ENCODE measurements around the gene RPL41.
A peak's percentile ranks its signal among the peaks of the same experiment; 100 is the strongest.
"Not testable (repeated sequence)": the region's sequence is repeated elsewhere in the genome, so short reads cannot be mapped to it uniquely, and the experiment has no call there.

Gene RPL41

GRCh38 chr12:56116267-56117081 is at the start of gene RPL41:
Gene RPL41 (plus strand): TSS chr12:56116633.
- DNase-seq (ENCODE audit: low read depth) = peak; percentile 89

- peak; percentile 5 for DNase-seq (ENCODE audit: low read depth)
These were observed 44.8 kb upstream of the RPL41 start for GRCh38 chr12:56071648-56072047.

- no peak for DNase-seq (ENCODE audit: low read depth)
These were observed 42.0 kb upstream of the RPL41 start for GRCh38 chr12:56074396-56074795.

GRCh38 chr12:56077966-56078365 is 38.5 kb upstream of the RPL41 start:
- DNase-seq (ENCODE audit: low read depth) = not testable (repeated sequence)

- no peak for DNase-seq (ENCODE audit: low read depth)
These were observed 38.0 kb upstream of the RPL41 start for GRCh38 chr12:56078427-56078826.

- DNase-seq (ENCODE audit: low read depth) = peak; percentile 71
These were observed 37.3 kb upstream of the RPL41 start for GRCh38 chr12:56078931-56079722.

GRCh38 chr12:56079723-56080555 is 36.5 kb upstream of the RPL41 start, which contains the start of gene ERBB3:
Gene ERBB3 (plus strand): TSS chr12:56080165. CDS start chr12:56080301, 136 bp downstream.
- peak; percentile 66 for DNase-seq (ENCODE audit: low read depth)

- DNase-seq (ENCODE audit: low read depth) = no peak
These were observed 35.8 kb upstream of the RPL41 start for GRCh38 chr12:56080556-56081138.

- no peak for DNase-seq (ENCODE audit: low read depth)
These were observed 34.8 kb upstream of the RPL41 start for GRCh38 chr12:56081393-56082347.

- no peak for DNase-seq (ENCODE audit: low read depth)
These were observed 34.1 kb upstream of the RPL41 start for GRCh38 chr12:56082382-56082781.

GRCh38 chr12:56082967-56083366 is 33.5 kb upstream of the RPL41 start:
- DNase-seq (ENCODE audit: low read depth) = no peak

- no peak for DNase-seq (ENCODE audit: low read depth)
These were observed 31.4 kb upstream of the RPL41 start for GRCh38 chr12:56084958-56085543.

GRCh38 chr12:56086096-56086495 is 30.3 kb upstream of the RPL41 start:
- DNase-seq (ENCODE audit: low read depth) = no peak

GRCh38 chr12:56086608-56087007 is 29.8 kb upstream of the RPL41 start:
- no peak for DNase-seq (ENCODE audit: low read depth)

GRCh38 chr12:56087220-56087619 is 29.2 kb upstream of the RPL41 start:
- DNase-seq (ENCODE audit: low read depth) = no peak

- DNase-seq (ENCODE audit: low read depth) = no peak
These were observed 18.7 kb upstream of the RPL41 start for GRCh38 chr12:56097738-56098137.

- DNase-seq (ENCODE audit: low read depth) = no peak
These were observed 17.8 kb upstream of the RPL41 start for GRCh38 chr12:56098592-56098991.

GRCh38 chr12:56099787-56100186 is 16.6 kb upstream of the RPL41 start:
- DNase-seq (ENCODE audit: low read depth) = no peak

GRCh38 chr12:56101045-56101444 is 15.4 kb upstream of the RPL41 start:
- DNase-seq (ENCODE audit: low read depth) = no peak

- no peak for DNase-seq (ENCODE audit: low read depth)
These were observed 13.8 kb upstream of the RPL41 start for GRCh38 chr12:56102683-56103065.

All from stromal cell of bone marrow (primary cell).